Activated T-helper 2 cell treated with anti-CD3 and anti-CD28 coated beads, Interferon-gamma antibody, Interleukin-2, Interleukin-4, amounts not matched to agents 10 μg/mL and 5 μg/mL and 100 μg/mL, durations not matched to agents 14 hours and 24 hours and 36 hours (primary cell): ENCODE data around the gene DMGDH. TPM values are rescaled to one million over a fixed set of nuclear protein-coding genes. Genes with fewer than 3 reads are reported as not detected.

Source experiments
- DNase-seq: peaks from one replicate; pipeline ENCODE4 v3.0.0; 2021; ENCODE audit warnings: low spot score
- H3K27ac Mint-ChIP-seq: one replicate; pipeline ENCODE4 v1.8.0; 2021; ENCODE audit warnings: mixed read lengths
- H3K27me3 Mint-ChIP-seq: one replicate; pipeline ENCODE4 v1.8.0; 2021; ENCODE audit warnings: low read depth, mixed read lengths
- H3K36me3 Mint-ChIP-seq: one replicate; pipeline ENCODE4 v1.8.0; 2021; ENCODE audit warnings: low read depth, mixed read lengths
- H3K4me1 Mint-ChIP-seq: one replicate; pipeline ENCODE4 v1.8.0; 2021; ENCODE audit warnings: low read depth, mixed read lengths
- H3K4me3 Mint-ChIP-seq: one replicate; pipeline ENCODE4 v1.8.0; 2021; ENCODE audit warnings: low read depth, mild to moderate bottlenecking, moderate library complexity, mixed read lengths
- H3K9me3 Mint-ChIP-seq: one replicate; pipeline ENCODE4 v1.8.0; 2021; ENCODE audit warnings: mixed read lengths
- intact Hi-C: fragments of 100-400 bp; cut with micrococcal nuclease; formaldehyde crosslinking; loops from one replicate; pipeline ENCODE4 v1.15.1; 2023
- total RNA-seq: library from RNA; stranded (reverse); gene quantifications from 2 replicates; pipeline ENCODE4 v1.2.3, GENCODE V29; 2022

DMGDH gene
- total RNA-seq: 0.37 and 0.41 TPM in 2 replicates

- no peak within 1 kb of the TSS for H3K27ac Mint-ChIP-seq
- peaks cover 4% of the 10 kb centered on the region for H3K9me3 Mint-ChIP-seq
- H3K4me3 Mint-ChIP-seq: no peak within 1 kb of the TSS
- no peak for DNase-seq
- H3K4me1 Mint-ChIP-seq: peaks cover 2% of the 10 kb centered on the region
- H3K27me3 Mint-ChIP-seq: peaks cover 35% of the 10 kb centered on the region
- intact Hi-C loops: no loop called here
- H3K36me3 Mint-ChIP-seq: no peaks in the 10 kb centered on the region
Measured at GRCh38 chr5:79069488-79070349, at the start of gene DMGDH, which contains the start of gene BHMT2. Gene DMGDH (minus strand): TSS chr5:79069674. CDS start chr5:79069620, 54 bp downstream. Gene BHMT2 (plus strand): TSS chr5:79069767. CDS start chr5:79069783, 16 bp downstream.

GRCh38 chr5:79112703-79113058, 43.2 kb upstream of the DMGDH start:
- no peaks in the 10 kb centered on the region for H3K36me3 Mint-ChIP-seq
- no peak overlapping the region for H3K27ac Mint-ChIP-seq
- H3K9me3 Mint-ChIP-seq: no peaks in the 10 kb centered on the region
- intact Hi-C loops: no loop called here
- H3K4me1 Mint-ChIP-seq: peaks cover 3% of the 10 kb centered on the region
- H3K4me3 Mint-ChIP-seq: no peak overlapping the region
- H3K27me3 Mint-ChIP-seq: peaks cover 64% of the 10 kb centered on the region
- DNase-seq: no peak

GRCh38 chr5:79111960-79112702, 42.7 kb upstream of the DMGDH start:
- intact Hi-C loops: no loop called here
- peaks cover 65% of the 10 kb centered on the region for H3K27me3 Mint-ChIP-seq
- DNase-seq: no peak
- no peak overlapping the region for H3K27ac Mint-ChIP-seq
- peaks cover 3% of the 10 kb centered on the region for H3K4me1 Mint-ChIP-seq
- no peak overlapping the region for H3K4me3 Mint-ChIP-seq
- H3K9me3 Mint-ChIP-seq: no peaks in the 10 kb centered on the region
- H3K36me3 Mint-ChIP-seq: no peaks in the 10 kb centered on the region

- Mint-ChIP-seq H3K27me3 (peaks cover 72% of the 10 kb centered on the region), H3K4me3 (no peak within 1 kb of the TSS)
- intact Hi-C loops: no loop called here
Measured at GRCh38 chr5:79111387-79111959, 42.0 kb upstream of the DMGDH start, which contains the start of gene BHMT. Gene BHMT (plus strand): TSS chr5:79111809. CDS start chr5:79111886, 77 bp downstream.

GRCh38 chr5:79109527-79110492, 40.3 kb upstream of the DMGDH start:
- intact Hi-C loops: loop anchor here (1.0 kb wide), 1 partner anchor 89 kb away; no protein-coding TSS in a partner anchor
- H3K4me3 Mint-ChIP-seq: no peak overlapping the region
- no peak overlapping the region for H3K27ac Mint-ChIP-seq
- no peak for DNase-seq
- H3K36me3 Mint-ChIP-seq: no peaks in the 10 kb centered on the region
- no peaks in the 10 kb centered on the region for H3K9me3 Mint-ChIP-seq
- peaks cover 3% of the 10 kb centered on the region for H3K4me1 Mint-ChIP-seq
- peaks cover 71% of the 10 kb centered on the region for H3K27me3 Mint-ChIP-seq

More at GRCh38 chr5:79111387-79111959, 42.0 kb upstream of the DMGDH start, which contains the start of gene BHMT:
- H3K9me3 Mint-ChIP-seq: no peaks in the 10 kb centered on the region
- peaks cover 3% of the 10 kb centered on the region for H3K4me1 Mint-ChIP-seq
- H3K27ac Mint-ChIP-seq: no peak within 1 kb of the TSS
- no peak for DNase-seq
- no peaks in the 10 kb centered on the region for H3K36me3 Mint-ChIP-seq

- no peak for DNase-seq
- H3K27me3 Mint-ChIP-seq: peaks cover 71% of the 10 kb centered on the region
- peaks cover 3% of the 10 kb centered on the region for H3K4me1 Mint-ChIP-seq
- no peaks in the 10 kb centered on the region for H3K36me3 Mint-ChIP-seq
- no peak overlapping the region for H3K4me3 Mint-ChIP-seq
- H3K27ac Mint-ChIP-seq: no peak overlapping the region
- intact Hi-C loops: no loop called here
- H3K9me3 Mint-ChIP-seq: no peaks in the 10 kb centered on the region
Measured at GRCh38 chr5:79108792-79109191, 39.3 kb upstream of the DMGDH start.

- peaks cover 66% of the 10 kb centered on the region for H3K27me3 Mint-ChIP-seq
- no peak overlapping the region for H3K4me3 Mint-ChIP-seq
- peaks cover 3% of the 10 kb centered on the region for H3K4me1 Mint-ChIP-seq
- no peak overlapping the region for H3K27ac Mint-ChIP-seq
- H3K36me3 Mint-ChIP-seq: no peaks in the 10 kb centered on the region
- DNase-seq: no peak
- no peaks in the 10 kb centered on the region for H3K9me3 Mint-ChIP-seq
- intact Hi-C loops: no loop called here
Measured at GRCh38 chr5:79108086-79108485, 38.6 kb upstream of the DMGDH start.

- no peaks in the 10 kb centered on the region for H3K36me3 Mint-ChIP-seq
- no peak overlapping the region for H3K4me3 Mint-ChIP-seq
- H3K27me3 Mint-ChIP-seq: peaks cover 57% of the 10 kb centered on the region
- intact Hi-C loops: no loop called here
- no peak for DNase-seq
- H3K27ac Mint-ChIP-seq: no peak overlapping the region
- H3K9me3 Mint-ChIP-seq: no peaks in the 10 kb centered on the region
- H3K4me1 Mint-ChIP-seq: peaks cover 3% of the 10 kb centered on the region
Measured at GRCh38 chr5:79107020-79107796, 37.7 kb upstream of the DMGDH start.

- peaks cover 3% of the 10 kb centered on the region for H3K4me1 Mint-ChIP-seq
- intact Hi-C loops: no loop called here
- peaks cover 44% of the 10 kb centered on the region for H3K27me3 Mint-ChIP-seq
- DNase-seq: no peak
- H3K27ac Mint-ChIP-seq: no peak overlapping the region
- no peaks in the 10 kb centered on the region for H3K36me3 Mint-ChIP-seq
- no peaks in the 10 kb centered on the region for H3K9me3 Mint-ChIP-seq
- H3K4me3 Mint-ChIP-seq: no peak overlapping the region
Measured at GRCh38 chr5:79105868-79106267, 36.4 kb upstream of the DMGDH start.

- Mint-ChIP-seq H3K9me3 (no peaks in the 10 kb centered on the region), H3K27ac (no peak overlapping the region), H3K4me3 (no peak overlapping the region), H3K27me3 (peaks cover 5% of the 10 kb centered on the region), H3K4me1 (no peaks in the 10 kb centered on the region), H3K36me3 (no peaks in the 10 kb centered on the region)
- intact Hi-C loops: no loop called here
- no peak for DNase-seq
Measured at GRCh38 chr5:79093762-79094161, 24.3 kb upstream of the DMGDH start.

- Mint-ChIP-seq H3K4me1 (no peaks in the 10 kb centered on the region), H3K27ac (no peak overlapping the region), H3K27me3 (peaks cover 7% of the 10 kb centered on the region), H3K36me3 (no peaks in the 10 kb centered on the region), H3K9me3 (no peaks in the 10 kb centered on the region), H3K4me3 (no peak overlapping the region)
- DNase-seq: no peak
- intact Hi-C loops: no loop called here
Measured at GRCh38 chr5:79091064-79091463, 21.6 kb upstream of the DMGDH start.
